HG03521 (cell line): ENCODE data around the gene TMEM132D.

Experiments
- ATAC-seq: cut with Tn5 transposase; IDR thresholded peaks from one replicate; pipeline ENCODE4 v1.9.1; 2021; ENCODE audit warnings: mild to moderate bottlenecking, moderate library complexity; ENCODE audit not compliant: unreplicated experiment

TMEM132D gene

GRCh38 chr12:129136694-129137325 lies 767.0 kb downstream of the TMEM132D start:
- no peak for ATAC-seq

- no peak for ATAC-seq
These were observed 776.1 kb downstream of the TMEM132D start for GRCh38 chr12:129127771-129128170.

- ATAC-seq: no peak
These were observed 776.6 kb downstream of the TMEM132D start for GRCh38 chr12:129127211-129127610.

- no peak for ATAC-seq
These were observed 784.3 kb downstream of the TMEM132D start for GRCh38 chr12:129119537-129119936.

- ATAC-seq: no peak
These were observed 788.3 kb downstream of the TMEM132D start for GRCh38 chr12:129115558-129115957.

GRCh38 chr12:129110575-129110974 lies 793.2 kb downstream of the TMEM132D start:
- ATAC-seq: no peak

GRCh38 chr12:129109174-129110001 lies 794.4 kb downstream of the TMEM132D start:
- no peak for ATAC-seq

- ATAC-seq: no peak
These were observed 797.1 kb downstream of the TMEM132D start for GRCh38 chr12:129106772-129107171.

GRCh38 chr12:129103231-129103630 lies 800.6 kb downstream of the TMEM132D start:
- ATAC-seq: no peak

- ATAC-seq: no peak
These were observed 801.6 kb downstream of the TMEM132D start for GRCh38 chr12:129102233-129102632.

- no peak for ATAC-seq
These were observed 802.0 kb downstream of the TMEM132D start for GRCh38 chr12:129101816-129102215.

GRCh38 chr12:129101404-129101803 lies 802.4 kb downstream of the TMEM132D start:
- ATAC-seq: no peak

GRCh38 chr12:129097451-129097850 lies 806.4 kb downstream of the TMEM132D start:
- ATAC-seq: no peak

- ATAC-seq: no peak
These were observed 806.9 kb downstream of the TMEM132D start for GRCh38 chr12:129096968-129097367.

- ATAC-seq: no peak
These were observed 807.6 kb downstream of the TMEM132D start for GRCh38 chr12:129096184-129096583.

- ATAC-seq: no peak
These were observed 814.2 kb downstream of the TMEM132D start for GRCh38 chr12:129089576-129089975.

- ATAC-seq: no peak
These were observed 818.7 kb downstream of the TMEM132D start for GRCh38 chr12:129084875-129085826.

- no peak for ATAC-seq
These were observed 820.5 kb downstream of the TMEM132D start for GRCh38 chr12:129083121-129083840.

- no peak for ATAC-seq
These were observed 821.4 kb downstream of the TMEM132D start for GRCh38 chr12:129082441-129082840.

GRCh38 chr12:129081755-129082250 lies 822.0 kb downstream of the TMEM132D start:
- no peak for ATAC-seq
